PC-9 (cell line): ENCODE data around the gene SNCB. TPM values are rescaled to one million over a fixed set of nuclear protein-coding genes. Genes with fewer than 3 reads are reported as not detected.

Source experiments
- BruUV-seq: library from RNA; stranded (reverse); fragments of 400-500 nt; replicated peaks from 2 replicates; lab custom pipeline; 2021; lab: Mats Ljungman, UMichigan
- CTCF ChIA-PET: fragments of 300-600 bp; sonication (Branson Sonifier 250); formaldehyde crosslinking; loops from one replicate; lab custom pipeline; 2022; ENCODE audit warnings: antibody characterized with exemption; lab: Charles Lee
- POLR2A ChIA-PET: fragments of 300-600 bp; sonication (Branson Sonifier 250); formaldehyde crosslinking; loops from one replicate; lab custom pipeline; 2022; ENCODE audit warnings: antibody characterized with exemption; ENCODE audit not compliant: unreplicated experiment; lab: Charles Lee
- DNase-seq, 2 experiments: peaks; one replicate each; pipeline versions ENCODE4 v3.0.0 to v3.0.0-alpha.2; 2015 to 2022; ENCODE audit warnings: mixed read lengths in 1 of 2
- H2AFZ ChIP-seq: fragments of 200-600 bp; sonication (generic); 2 replicates; pipeline ENCODE4 v1.8.1; 2017; ENCODE audit warnings: antibody characterized with exemption
- H3F3A ChIP-seq: fragments of 200-600 bp; sonication (generic); 2 replicates; pipeline ENCODE4 v1.8.1; 2017; ENCODE audit warnings: antibody characterized with exemption, mild to moderate bottlenecking, low read depth; ENCODE audit not compliant: insufficient read depth
- H3K27ac ChIP-seq: fragments of 200-600 bp; sonication (generic); 2 replicates; pipeline ENCODE4 v1.6.1; 2016; ENCODE audit warnings: mixed run types
- H3K27me3 ChIP-seq: fragments of 200-600 bp; sonication (generic); 2 replicates; pipeline ENCODE4 v1.6.1; 2016; ENCODE audit warnings: low read depth, mixed run types; ENCODE audit not compliant: insufficient read depth
- H3K36me3 ChIP-seq: fragments of 200-600 bp; sonication (generic); 2 replicates; pipeline ENCODE4 v1.6.1; 2016; ENCODE audit warnings: low read depth, mixed run types
- H3K4me1 ChIP-seq: fragments of 200-600 bp; sonication (generic); replicated peaks from 2 replicates; pipeline ENCODE4 v1.6.1; 2016; ENCODE audit warnings: mixed run types; ENCODE audit not compliant: insufficient read depth
- H3K4me2 ChIP-seq: fragments of 200-600 bp; sonication (generic); 2 replicates; pipeline ENCODE4 v1.6.1; 2017; ENCODE audit warnings: mixed run types
- H3K4me3 ChIP-seq: fragments of 200-600 bp; sonication (generic); 2 replicates; pipeline ENCODE4 v1.6.1; 2016; ENCODE audit warnings: mixed run types
- H3K79me2 ChIP-seq: fragments of 200-600 bp; sonication (generic); 2 replicates; pipeline ENCODE4 v1.6.1; 2017; ENCODE audit warnings: low read depth, mixed run types
- H3K9me2 ChIP-seq: fragments of 200-600 bp; sonication (generic); 2 replicates; pipeline ENCODE4 v1.8.1; 2017; ENCODE audit warnings: mild to moderate bottlenecking; ENCODE audit not compliant: insufficient read depth
- H3K9me3 ChIP-seq: fragments of 200-600 bp; sonication (generic); 2 replicates; pipeline ENCODE4 v1.8.1; 2016; ENCODE audit warnings: low read depth; ENCODE audit not compliant: insufficient read depth
- H4K20me1 ChIP-seq: fragments of 200-600 bp; sonication (generic); 2 replicates; pipeline ENCODE4 v1.8.1; 2017; ENCODE audit not compliant: insufficient read depth
- CTCF ChIP-seq: fragments of 200-600 bp; sonication (generic); conservative IDR thresholded peaks from 2 replicates; pipeline ENCODE4 v1.6.1; 2017; ENCODE audit warnings: mixed run types, antibody characterized with exemption, mild to moderate bottlenecking, moderate library complexity
- EZH2 ChIP-seq: fragments of 200-600 bp; sonication (generic); IDR thresholded peaks from 2 replicates; pipeline ENCODE4 v1.8.0; 2017; ENCODE audit warnings: antibody characterized with exemption, low read depth
- intact Hi-C: fragments of 100-400 bp; cut with micrococcal nuclease; formaldehyde crosslinking; loops from one replicate; pipeline ENCODE4 v1.10.0; 2022; ENCODE audit not compliant: unreplicated experiment
- total RNA-seq: library from RNA; stranded (reverse); gene quantifications from 2 replicates; pipeline ENCODE4 v1.2.3, GENCODE V29; 2021

SNCB gene
- total RNA-seq, 1 experiment from 2014 or later = not detected

- Histone ChIP-seq H3K79me2 (no peaks in the 10 kb centered on the region), H3K27me3 (no peaks in the 10 kb centered on the region), H3K4me2 (no peak overlapping the region), H3K9me3 (no peaks in the 10 kb centered on the region), H2AFZ (no peak overlapping the region), H3K27ac (no peak overlapping the region), H3K9me2 (no peaks in the 10 kb centered on the region), H3K36me3 (no peaks in the 10 kb centered on the region), H3F3A (peaks cover 17% of the 10 kb centered on the region), H4K20me1 (peaks cover 4% of the 10 kb centered on the region; the same call in 1 of the 2 replicates), H3K4me1 (0 out of 2 replicates have a peak, but pooled peaks cover 4% of the 10 kb centered on the region), H3K4me3 (no peak overlapping the region)
- no peak for DNase-seq
- intact Hi-C loops = no loop called here
- ChIA-PET POLR2A (interaction anchor here (0.5 kb wide), 1 partner anchor 256 kb away, joined by 19 read pairs; no protein-coding TSS in a partner anchor), CTCF (no interaction called here)
- BruUV-seq = no TSS peak
- no peak for TF ChIP-seq CTCF
- no peak for TF ChIP-seq EZH2
Measured at GRCh38 chr5:176608142-176608705, 22.1 kb downstream of the SNCB start.

- POLR2A ChIA-PET = no interaction called here
- H3K79me2 ChIP-seq = no peaks in the 10 kb centered on the region
- H3K27ac ChIP-seq = no peak overlapping the region
- CTCF ChIA-PET = no interaction called here
- H3K9me2 ChIP-seq = no peaks in the 10 kb centered on the region
- peaks cover 4% of the 10 kb centered on the region; the same call in 1 of the 2 replicates for H4K20me1 ChIP-seq
- no peak overlapping the region for H2AFZ ChIP-seq
- no peaks in the 10 kb centered on the region for H3K36me3 ChIP-seq
- H3K4me1 ChIP-seq = 0 out of 2 replicates have a peak, but pooled peaks cover 4% of the 10 kb centered on the region
- DNase-seq = no peak
- intact Hi-C loops = no loop called here
- H3K27me3 ChIP-seq = no peaks in the 10 kb centered on the region
- no peaks in the 10 kb centered on the region for H3K9me3 ChIP-seq
- H3F3A ChIP-seq = peaks cover 13% of the 10 kb centered on the region
- TF ChIP-seq CTCF = no peak
- TF ChIP-seq EZH2 = no peak
- H3K4me3 ChIP-seq = no peak overlapping the region
- BruUV-seq = no TSS peak
- no peak overlapping the region for H3K4me2 ChIP-seq
Measured at GRCh38 chr5:176606875-176607274, 23.5 kb downstream of the SNCB start.

GRCh38 chr5:176606032-176606431, 24.3 kb downstream of the SNCB start:
- no peak for DNase-seq
- ChIA-PET POLR2A (no interaction called here), CTCF (no interaction called here)
- Histone ChIP-seq H3K36me3 (no peaks in the 10 kb centered on the region), H3K79me2 (no peaks in the 10 kb centered on the region), H3K4me1 (0 out of 2 replicates have a peak, but pooled peaks cover 3% of the 10 kb centered on the region), H3K27ac (no peak overlapping the region), H4K20me1 (peaks cover 4% of the 10 kb centered on the region; the same call in 1 of the 2 replicates), H3K4me2 (no peak overlapping the region), H3K4me3 (no peak overlapping the region), H2AFZ (no peak overlapping the region), H3F3A (peaks cover 12% of the 10 kb centered on the region), H3K9me3 (no peaks in the 10 kb centered on the region), H3K27me3 (no peaks in the 10 kb centered on the region), H3K9me2 (no peaks in the 10 kb centered on the region)
- TF ChIP-seq CTCF = no peak
- TF ChIP-seq EZH2 = no peak
- no TSS peak for BruUV-seq
- intact Hi-C loops = no loop called here
